CD14-positive monocyte (primary cell): ENCODE measurements around the gene FBXO5. TPM values are rescaled to one million over a fixed set of nuclear protein-coding genes. Genes with fewer than 3 reads are reported as not detected.

Source experiments
- DNase-seq, 3 donors: peaks; one replicate each; pipeline ENCODE4 v3.0.0-alpha.2; 2011 to 2022
- H2AFZ ChIP-seq: 2 replicates; pipeline ENCODE4 v1.6.0; 2012; ENCODE audit warnings: mild to moderate bottlenecking, low read depth, low read length, inconsistent platforms; ENCODE audit not compliant: insufficient read depth, poor library complexity, severe bottlenecking
- H3K27ac ChIP-seq, 2 donors: 1 replicate in 1 of 2; 2 replicates in 1 of 2; pipeline ENCODE4 v1.5.1; 2012 to 2013; ENCODE audit warnings: low read length in 2 of 2, control low read depth in 1 of 2, inconsistent platforms in 1 of 2, low read depth in 1 of 2, mild to moderate bottlenecking in 1 of 2
- H3K27me3 ChIP-seq, 2 donors: one replicate each; pipeline versions ENCODE4 v1.6.0 to v1.6.1; 2011 to 2013; ENCODE audit warnings: low read length in 2 of 2; ENCODE audit not compliant: control insufficient read depth in 2 of 2, insufficient read depth in 2 of 2
- H3K36me3 ChIP-seq, 2 donors: replicated peaks in 1 of 2; 1 replicate in 1 of 2; 2 replicates in 1 of 2; pipeline versions ENCODE4 v1.5.1 to v1.6.1; 2012 to 2013; ENCODE audit warnings: low read length in 2 of 2, control low read depth in 1 of 2, inconsistent platforms in 1 of 2, mild to moderate bottlenecking in 1 of 2; ENCODE audit not compliant: insufficient read depth in 2 of 2, control insufficient read depth in 1 of 2
- H3K4me1 ChIP-seq, 2 donors: 1 replicate in 1 of 2; 2 replicates in 1 of 2; pipeline versions ENCODE4 v1.5.1 to v1.6.1; 2012 to 2013; ENCODE audit warnings: low read length in 2 of 2, control low read depth in 1 of 2, inconsistent platforms in 1 of 2, mild to moderate bottlenecking in 1 of 2, moderate library complexity in 1 of 2; ENCODE audit not compliant: insufficient read depth in 2 of 2, control insufficient read depth in 1 of 2
- H3K4me2 ChIP-seq: replicated peaks from 2 replicates; pipeline ENCODE3; 2012; ENCODE audit warnings: low read length, moderate library complexity, mild to moderate bottlenecking; ENCODE audit not compliant: poor library complexity, severe bottlenecking; ENCODE audit errors: extremely low read depth
- H3K4me3 ChIP-seq, 3 experiments: fragments of 200-600 bp in 1 of 3; sonication (generic) in 1 of 3; replicated peaks in 1 of 3; 1 replicate in 2 of 3; 2 replicates in 1 of 3; pipeline ENCODE4 v1.5.1; 2011 to 2013; ENCODE audit warnings: low read length in 3 of 3, mild to moderate bottlenecking in 3 of 3, control low read depth in 2 of 3, low read depth in 2 of 3, inconsistent platforms in 1 of 3, moderate library complexity in 1 of 3
- H3K79me2 ChIP-seq: 2 replicates; pipeline ENCODE4 v1.6.0; 2012; ENCODE audit warnings: mild to moderate bottlenecking, control low read depth, inconsistent platforms, low read length, moderate library complexity; ENCODE audit not compliant: insufficient read depth
- H3K9ac ChIP-seq: 2 replicates; pipeline ENCODE4 v1.6.0; 2017; ENCODE audit warnings: low read length, mild to moderate bottlenecking; ENCODE audit not compliant: insufficient read depth, poor library complexity, severe bottlenecking
- H3K9me3 ChIP-seq, 2 donors: replicated peaks in 1 of 2; 1 replicate in 1 of 2; 2 replicates in 1 of 2; pipeline versions ENCODE4 v1.5.1 to v1.6.1; 2012 to 2013; ENCODE audit warnings: low read length in 2 of 2, control low read depth in 1 of 2; ENCODE audit not compliant: control insufficient read depth in 1 of 2, insufficient read depth in 1 of 2
- H4K20me1 ChIP-seq: 2 replicates; pipeline ENCODE4 v1.6.0; 2012; ENCODE audit warnings: mild to moderate bottlenecking, low read length, control low read depth, moderate library complexity; ENCODE audit not compliant: insufficient read depth
- H3K27ac Mint-ChIP-seq, 7 donors: one replicate each; pipeline ENCODE4 v1.8.0; 2020; ENCODE audit warnings: mild to moderate bottlenecking in 7 of 7, mixed read lengths in 7 of 7, moderate library complexity in 6 of 7, inconsistent platforms in 2 of 7
- H3K27me3 Mint-ChIP-seq, 3 donors: one replicate each; pipeline ENCODE4 v1.8.0; 2021 to 2022; ENCODE audit warnings: low read depth in 3 of 3, mild to moderate bottlenecking in 3 of 3, mixed read lengths in 3 of 3, moderate library complexity in 3 of 3, inconsistent platforms in 1 of 3
- H3K36me3 Mint-ChIP-seq, 2 donors: one replicate each; pipeline ENCODE4 v1.8.0; 2020; ENCODE audit warnings: mixed read lengths in 2 of 2, inconsistent platforms in 1 of 2, mild to moderate bottlenecking in 1 of 2
- H3K4me1 Mint-ChIP-seq: one replicate; pipeline ENCODE4 v1.8.0; 2020; ENCODE audit warnings: mild to moderate bottlenecking, mixed read lengths
- H3K4me3 Mint-ChIP-seq, 2 donors: one replicate each; pipeline ENCODE4 v1.8.0; 2020; ENCODE audit warnings: mild to moderate bottlenecking in 2 of 2, mixed read lengths in 2 of 2, moderate library complexity in 1 of 2
- H3K9me3 Mint-ChIP-seq, 7 donors: one replicate each; pipeline ENCODE4 v1.8.0; 2020 to 2022; ENCODE audit warnings: mixed read lengths in 7 of 7, mild to moderate bottlenecking in 6 of 7, moderate library complexity in 6 of 7, inconsistent platforms in 2 of 7
- CTCF ChIP-seq: fragments of 200-600 bp; IDR thresholded peaks from one replicate; pipeline ENCODE4 v1.8.0; 2022; ENCODE audit warnings: antibody characterized with exemption, mild to moderate bottlenecking
- WGBS: methylation state at CpG from one replicate; pipeline ENCODE4 v1.1.5; 2013; ENCODE audit warnings: missing lambda C conversion rate; ENCODE audit not compliant: insufficient coverage; 5-methylcytosine and 5-hydroxymethylcytosine counted together
- intact Hi-C, 2 donors: fragments of 100-400 bp; cut with micrococcal nuclease; formaldehyde crosslinking; loops; one replicate each; pipeline versions ENCODE4 v1.15.0 to v1.15.1; 2023
- polyA plus RNA-seq, 3 donors: library from polyadenylated mRNA; depleted of rRNA in 1 of 3; unstranded in 2 of 3; stranded (reverse) in 1 of 3; fragments of 300-500 nt in 2 of 3; fragments of >200 nt in 1 of 3; fragmentation: Illumina TruSeq in 2 of 3; gene quantifications; 1 replicate in 2 of 3; 2 replicates in 1 of 3; pipeline ENCODE4 v1.2.3, GENCODE V29; 2012 to 2021

Gene FBXO5
- polyA plus RNA-seq, 3 donors: 1.0 to 1.9 (median 1.3) TPM

DNA sequence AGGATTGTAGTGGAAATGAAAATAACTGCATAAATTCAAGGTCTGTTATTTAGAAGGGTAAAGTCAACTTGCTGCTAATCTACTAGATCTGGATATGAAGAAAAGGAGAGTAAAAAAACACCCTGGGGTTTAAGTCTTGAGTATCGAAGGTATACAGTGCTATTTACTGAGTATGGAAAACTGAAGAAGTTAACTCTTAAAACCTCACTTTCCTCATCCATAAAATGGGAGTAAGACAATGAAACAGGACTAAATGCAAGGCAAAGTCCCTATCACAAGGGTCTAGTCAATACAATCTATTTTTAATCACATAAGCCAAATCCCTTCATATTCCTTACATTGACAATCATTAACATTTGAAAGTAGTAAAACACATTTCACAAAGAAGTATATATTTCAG is 2.2 kb downstream of the FBXO5 start:
- peak overlapping the region in 1 of 2 donors; percentile 21 for H3K27ac ChIP-seq
- peaks cover 13% of the 10 kb centered on the region for H4K20me1 ChIP-seq

GRCh38 chr6:152979116-152979515 is 3.7 kb downstream of the FBXO5 start:
- H2AFZ ChIP-seq: no peak overlapping the region
- Mint-ChIP-seq H3K4me3 (no peak overlapping the region), H3K36me3 (peaks cover 0 to 2% of the 10 kb centered on the region in 2 donors), H3K9me3 (peaks cover 0 to 2% (median 0%) of the 10 kb centered on the region in 7 donors), H3K27ac (peak overlapping the region in 1 of 7 donors; percentile 15), H3K4me1 (peaks cover 66% of the 10 kb centered on the region), H3K27me3 (peaks cover 0 to 1% (median 0%) of the 10 kb centered on the region in 3 donors)
- H4K20me1 ChIP-seq: peaks cover 13% of the 10 kb centered on the region
- no peak overlapping the region for H3K4me2 ChIP-seq
- peaks cover 86% of the 10 kb centered on the region for H3K79me2 ChIP-seq
- WGBS: no CpG with 5 or more reads among the region's 1 CpG
- no peaks in the 10 kb centered on the region for H3K36me3 ChIP-seq
- no peak for DNase-seq
- no peak for TF ChIP-seq CTCF
- intact Hi-C loops: loop anchor here in 1 of 2 donors (10.0 kb wide), 1 partner anchor 1584 kb away; the partner anchor contains the start of gene ZBTB2
- no peaks in the 10 kb centered on the region for H3K9me3 ChIP-seq
- no peak overlapping the region for H3K4me3 ChIP-seq
- peak overlapping the region in 1 of 2 donors; percentile 64 for H3K27ac ChIP-seq
- no peaks in the 10 kb centered on the region for H3K27me3 ChIP-seq
- no peak overlapping the region for H3K9ac ChIP-seq
- H3K4me1 ChIP-seq: peaks cover 48 to 89% of the 10 kb centered on the region in 2 donors

More for the DNA sequence above, 2.2 kb downstream of the FBXO5 start:
- H3K27ac Mint-ChIP-seq: peak overlapping the region in 1 of 7 donors; percentile 34
- no peaks in the 10 kb centered on the region for H3K36me3 ChIP-seq
- H2AFZ ChIP-seq: no peak overlapping the region
- no peak overlapping the region for H3K4me3 Mint-ChIP-seq
- no peak overlapping the region for H3K4me2 ChIP-seq
- no peaks in the 10 kb centered on the region for H3K9me3 ChIP-seq
- no CpG with 5 or more reads among the region's 1 CpG for WGBS
- peaks cover 0 to 2% (median 0%) of the 10 kb centered on the region in 7 donors for H3K9me3 Mint-ChIP-seq
- no peaks in the 10 kb centered on the region for H3K27me3 ChIP-seq
- no peaks in the 10 kb centered on the region for H3K36me3 Mint-ChIP-seq
- H3K9ac ChIP-seq: no peak overlapping the region
- H3K4me1 Mint-ChIP-seq: peaks cover 64% of the 10 kb centered on the region
- no peak for DNase-seq
- H3K4me3 ChIP-seq: no peak overlapping the region
- TF ChIP-seq CTCF: no peak
- peaks cover 48 to 82% of the 10 kb centered on the region in 2 donors for H3K4me1 ChIP-seq
- peaks cover 92% of the 10 kb centered on the region for H3K79me2 ChIP-seq
- intact Hi-C loops: no loop called here
- H3K27me3 Mint-ChIP-seq: peaks cover 0 to 2% (median 1%) of the 10 kb centered on the region in 3 donors
